GM08714 (cell line): ENCODE data around the gene YOD1.
A peak's percentile ranks its signal among the peaks of the same experiment; 100 is the strongest.

Experiments
- H3K4me3 ChIP-seq: fragments of 200-500 bp; sonication (Bioruptor generic); 2 replicates; pipeline ENCODE4 v1.5.1; 2014; ENCODE audit warnings: mild to moderate bottlenecking, low read length, inconsistent platforms
- ZNF274 ChIP-seq: IDR thresholded peaks from 2 replicates; pipeline ENCODE4 v1.6.1; 2012; ENCODE audit warnings: mild to moderate bottlenecking, low read depth, low read length

The YOD1 gene

GRCh38 chr1:207063014-207063413 is 12.0 kb upstream of the YOD1 start:
- TF ChIP-seq ZNF274: no peak
- H3K4me3 ChIP-seq: no peak overlapping the region

- no peak for TF ChIP-seq ZNF274
- no peak overlapping the region for H3K4me3 ChIP-seq
Measured at GRCh38 chr1:207062058-207062457, 11.1 kb upstream of the YOD1 start.

- TF ChIP-seq ZNF274: no peak
- H3K4me3 ChIP-seq: no peak overlapping the region
Measured at GRCh38 chr1:207060596-207060995, 9.6 kb upstream of the YOD1 start.

- no peak for TF ChIP-seq ZNF274
- no peak overlapping the region for H3K4me3 ChIP-seq
Measured at GRCh38 chr1:207059881-207060280, 8.9 kb upstream of the YOD1 start.

- TF ChIP-seq ZNF274: no peak
- no peak overlapping the region for H3K4me3 ChIP-seq
Measured at GRCh38 chr1:207058878-207059867, 8.2 kb upstream of the YOD1 start.

GRCh38 chr1:207058252-207058651 is 7.2 kb upstream of the YOD1 start:
- no peak overlapping the region for H3K4me3 ChIP-seq
- no peak for TF ChIP-seq ZNF274

GRCh38 chr1:207056673-207057072 is 5.7 kb upstream of the YOD1 start:
- no peak overlapping the region for H3K4me3 ChIP-seq
- no peak for TF ChIP-seq ZNF274

GRCh38 chr1:207055386-207056001 is 4.5 kb upstream of the YOD1 start:
- TF ChIP-seq ZNF274: no peak
- no peak overlapping the region for H3K4me3 ChIP-seq

GRCh38 chr1:207054491-207054890 is 3.5 kb upstream of the YOD1 start:
- no peak for TF ChIP-seq ZNF274
- no peak overlapping the region for H3K4me3 ChIP-seq

- TF ChIP-seq ZNF274: no peak
- peak within 1 kb of the TSS; percentile 67 for H3K4me3 ChIP-seq
Measured at GRCh38 chr1:207052911-207053769, 2.1 kb upstream of the YOD1 start, which contains the start of gene PFKFB2. Gene PFKFB2 (plus strand): TSS chr1:207053275. CDS start chr1:207054718, 1,443 bp downstream.

- TF ChIP-seq ZNF274: no peak
- H3K4me3 ChIP-seq: peak overlapping the region; percentile 74
Measured at GRCh38 chr1:207050480-207051190, 373 bp downstream of the YOD1 start.

- peak overlapping the region; percentile 74 for H3K4me3 ChIP-seq
- no peak for TF ChIP-seq ZNF274
Measured at GRCh38 chr1:207049974-207050391, 1.0 kb downstream of the YOD1 start.

GRCh38 chr1:207049514-207049913 is 1.5 kb downstream of the YOD1 start:
- TF ChIP-seq ZNF274: no peak
- peak overlapping the region; percentile 74 for H3K4me3 ChIP-seq

- H3K4me3 ChIP-seq: no peak overlapping the region; the same call in 1 of the 2 replicates
- TF ChIP-seq ZNF274: no peak
Measured at GRCh38 chr1:207049054-207049453, 2.0 kb downstream of the YOD1 start.
